Heart left ventricle (tissue), 16 donors: ENCODE results near the gene SETDB2. TPM values are rescaled to one million over a fixed set of nuclear protein-coding genes. Genes with fewer than 3 reads are reported as not detected.

Source experiments
- ATAC-seq, 4 donors: fragments of 200-7000 bp; cut with Tn5 transposase; one replicate each; pipeline ENCODE4 v1.9.1; 2020 to 2022; ENCODE audit warnings: moderate library complexity in 4 of 4, mild to moderate bottlenecking in 3 of 4, moderate number of reproducible peaks in 1 of 4
- DNase-seq, 5 donors: peaks; one replicate each; pipeline ENCODE4 v3.0.0-alpha.2; 2020
- H3K27ac ChIP-seq, 12 donors: fragments of 200-600 bp; sonication (generic) in 4 of 12; one replicate each; pipeline versions ENCODE4 v1.5.0 to v1.8.0; 2016 to 2022; ENCODE audit warnings: mild to moderate bottlenecking in 2 of 12
- H3K27me3 ChIP-seq, 9 donors: fragments of 200-600 bp; sonication (generic) in 2 of 9; one replicate each; pipeline versions ENCODE4 v1.5.1 to v1.8.0; 2016 to 2022; ENCODE audit warnings: mild to moderate bottlenecking in 3 of 9
- H3K36me3 ChIP-seq, 9 donors: fragments of 200-600 bp; sonication (generic) in 2 of 9; one replicate each; pipeline versions ENCODE4 v1.5.0 to v1.8.0; 2018 to 2022; ENCODE audit warnings: mild to moderate bottlenecking in 2 of 9
- H3K4me1 ChIP-seq, 12 donors: fragments of 200-600 bp; sonication (generic) in 4 of 12; one replicate each; pipeline versions ENCODE4 v1.5.0 to v1.8.0; 2016 to 2022; ENCODE audit warnings: mild to moderate bottlenecking in 3 of 12
- H3K4me3 ChIP-seq, 12 donors: fragments of 200-600 bp; sonication (generic) in 4 of 12; one replicate each; pipeline versions ENCODE4 v1.5.0 to v1.8.0; 2017 to 2022; ENCODE audit warnings: mild to moderate bottlenecking in 9 of 12, moderate library complexity in 4 of 12
- H3K9me3 ChIP-seq, 12 donors: fragments of 200-600 bp; sonication (generic) in 4 of 12; one replicate each; pipeline versions ENCODE4 v1.5.0 to v1.8.0; 2016 to 2022; ENCODE audit warnings: mild to moderate bottlenecking in 1 of 12
- POLR2A ChIP-seq, 2 donors: fragments of 450-650 bp; IDR thresholded peaks; one replicate each; pipeline ENCODE4 v1.6.1; 2017; ENCODE audit warnings: antibody characterized with exemption in 2 of 2, mild to moderate bottlenecking in 2 of 2, moderate library complexity in 2 of 2
- WGBS, 4 donors: extraction: QIAGEN DNeasy Blood & Tissue Kit in 2 of 4; methylation state at CpG; one replicate each; pipeline versions ENCODE4 v1.1.5 to v1.1.7; 2013 to 2018; 5-methylcytosine and 5-hydroxymethylcytosine counted together
- intact Hi-C, 10 donors: fragments of 100-400 bp; cut with DNase I; formaldehyde crosslinking; loops; one replicate each; pipeline versions ENCODE4 v1.11.1 to v1.14.2; 2022
- polyA plus RNA-seq, 2 donors: library from polyadenylated mRNA; stranded (reverse); fragments of 200-250 nt; gene quantifications; one replicate each; pipeline ENCODE4 v1.2.3, GENCODE V29; 2013
- total RNA-seq, 9 donors: library from RNA; depleted of rRNA in 2 of 9; stranded (reverse); fragments of >200 nt in 2 of 9; fragmentation: NEBNext Ultra II Directional in 3 of 9; extraction: Animal tissue kit (Norgen Biotek cat#: 25700) in 3 of 9; gene quantifications; one replicate each; pipeline versions ENCODE4 v1.1.0 to v1.2.4, GENCODE V29; 2016 to 2023
- TF ChIP-seq, protein P1 (sequence below), 12 donors: fragments of 200-600 bp; sonication (generic) in 4 of 12; IDR thresholded peaks; one replicate each; pipeline versions ENCODE4 v1.5.0 to v1.8.0; 2018 to 2022; ENCODE audit warnings: antibody characterized with exemption in 12 of 12, mild to moderate bottlenecking in 5 of 12
- donor health status: ischemic (EF 13 %, LVEDD 7.1; RV severe dilation, severe dysfunction).
- donor health status: healthy with polysubstance abuse.
- donor health status: DM: no; HTN: yes; CAD: no.
- donor health status: DM: no; HTN: no; CAD: no.
- donor health status: ischemic (EF 25% LVEDD 6.9; RV normal size, moderate dysfunction).
- donor health status: ischemic (EF 25% LVEDD 5.7; RV mildly dilated, moderate dysfunction).
- donor health status: healthy.
- donor health status: DM: yes; HTN: yes; CAD: no.
- donor health status: ischemic (EF 35%, LVEDD 5.7; RV mildly dilated, moderate dysfunction).
- donor health status: nonischemic (EF 11% LVEDD 7.7; RV severe dilation, severe dysfunction).
- donor health status: DM: yes; HTN: yes; CAD: no.
- donor health status: PGD.
- donor health status: ischemic (EF 29% LVEDD 5.4; RV normal size, mild dysfunction).
- donor health status: nonischemic (EF 23%, LVEDD 6.1; RV moderate dilation, normal function).

Gene SETDB2
- total and polyA plus RNA-seq, 11 donors = 3.7 to 19.8 (median 12.9) TPM

DNA sequence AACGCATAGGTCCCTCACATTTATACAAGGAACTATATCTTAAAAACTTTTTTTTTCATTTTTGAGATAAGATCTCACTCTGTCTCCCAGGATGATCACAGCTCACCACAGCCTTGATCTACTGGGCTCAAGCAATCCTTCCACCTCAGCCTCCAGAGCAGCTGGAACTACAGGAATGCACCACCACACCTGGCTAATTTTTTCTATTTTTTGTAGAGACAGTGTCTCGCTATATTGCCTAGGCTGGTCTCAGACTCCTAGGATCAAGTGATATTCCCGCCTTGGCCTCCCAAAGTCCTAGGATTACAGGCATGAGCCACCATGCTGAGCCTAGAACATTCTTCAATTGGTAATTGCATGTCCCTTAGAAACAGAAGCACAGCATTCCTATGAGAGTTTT lies 99.6 kb downstream of the SETDB2 start:
- no peaks in the 10 kb centered on the region for H3K27me3 ChIP-seq
- H3K36me3 ChIP-seq = peaks cover 0 to 93% (median 69%) of the 10 kb centered on the region in 9 donors
- no peak for TF ChIP-seq POLR2A (IDR thresholded peaks at IDR 0.05)
- TF ChIP-seq, protein P1, sequence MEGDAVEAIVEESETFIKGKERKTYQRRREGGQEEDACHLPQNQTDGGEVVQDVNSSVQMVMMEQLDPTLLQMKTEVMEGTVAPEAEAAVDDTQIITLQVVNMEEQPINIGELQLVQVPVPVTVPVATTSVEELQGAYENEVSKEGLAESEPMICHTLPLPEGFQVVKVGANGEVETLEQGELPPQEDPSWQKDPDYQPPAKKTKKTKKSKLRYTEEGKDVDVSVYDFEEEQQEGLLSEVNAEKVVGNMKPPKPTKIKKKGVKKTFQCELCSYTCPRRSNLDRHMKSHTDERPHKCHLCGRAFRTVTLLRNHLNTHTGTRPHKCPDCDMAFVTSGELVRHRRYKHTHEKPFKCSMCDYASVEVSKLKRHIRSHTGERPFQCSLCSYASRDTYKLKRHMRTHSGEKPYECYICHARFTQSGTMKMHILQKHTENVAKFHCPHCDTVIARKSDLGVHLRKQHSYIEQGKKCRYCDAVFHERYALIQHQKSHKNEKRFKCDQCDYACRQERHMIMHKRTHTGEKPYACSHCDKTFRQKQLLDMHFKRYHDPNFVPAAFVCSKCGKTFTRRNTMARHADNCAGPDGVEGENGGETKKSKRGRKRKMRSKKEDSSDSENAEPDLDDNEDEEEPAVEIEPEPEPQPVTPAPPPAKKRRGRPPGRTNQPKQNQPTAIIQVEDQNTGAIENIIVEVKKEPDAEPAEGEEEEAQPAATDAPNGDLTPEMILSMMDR (IDR thresholded peaks at IDR 0.05) = no peak
- intact Hi-C loops = loop anchor here in 1 of 10 donors (10.0 kb wide), 1 partner anchor 49 kb away; the partner anchor contains the start of gene PHF11
- H3K27ac ChIP-seq = no peak overlapping the region
- no peak overlapping the region for H3K4me3 ChIP-seq
- no peak for ATAC-seq
- 94 to 97% (median 96%) methylated on average over 3 of the region's 3 CpGs for WGBS, 4 donors
- DNase-seq = no peak
- H3K9me3 ChIP-seq = no peaks in the 10 kb centered on the region
- H3K4me1 ChIP-seq = peaks cover 0 to 21% (median 0%) of the 10 kb centered on the region in 12 donors

Other genes with a start within 250 kb of the SETDB2 start
- gene MLNR, start 223.9 kb upstream of the SETDB2 start, total RNA-seq = under 1 TPM in 2 of 9 donors, not detected in 7; 0.50 to 0.75 TPM
- not detected for gene MLNR, start 223.9 kb upstream of the SETDB2 start, polyA plus RNA-seq
- 10 to 100 TPM in 7 of 9 donors, 1 to 10 TPM in 2; 2.8 to 10.8 (median 10.3) TPM for gene CDADC1, start 196.3 kb upstream of the SETDB2 start, total RNA-seq
- 1 to 10 TPM; 4.4 to 8.2 TPM for gene CDADC1, start 196.3 kb upstream of the SETDB2 start, polyA plus RNA-seq
- gene CAB39L, start 210 bp upstream of the SETDB2 start, total RNA-seq = 10 to 100 TPM; 10.2 to 27.4 (median 19.0) TPM
- gene CAB39L, start 210 bp upstream of the SETDB2 start, polyA plus RNA-seq = 10 to 100 TPM in 1 of 2 donors, 1 to 10 TPM in 1; 5.9 to 12.1 TPM
- gene PHF11, start 51.7 kb downstream of the SETDB2 start, total RNA-seq = 10 to 100 TPM; 13.7 to 48.5 (median 16.5) TPM
- 10 to 100 TPM; 17.4 to 28.0 TPM for gene PHF11, start 51.7 kb downstream of the SETDB2 start, polyA plus RNA-seq
- gene RCBTB1, start 141.3 kb downstream of the SETDB2 start, total RNA-seq = 10 to 100 TPM; 10.9 to 25.8 (median 17.2) TPM
- gene RCBTB1, start 141.3 kb downstream of the SETDB2 start, polyA plus RNA-seq = 10 to 100 TPM in 1 of 2 donors, 1 to 10 TPM in 1; 8.5 to 10.6 TPM
- gene ARL11, start 184.2 kb downstream of the SETDB2 start, total RNA-seq = 1 to 10 TPM in 1 of 9 donors, under 1 TPM in 8; 0.13 to 3.0 (median 0.30) TPM
- under 1 TPM; 0.32 to 0.34 TPM for gene ARL11, start 184.2 kb downstream of the SETDB2 start, polyA plus RNA-seq
- 10 to 100 TPM in 1 of 9 donors, 1 to 10 TPM in 8; 3.2 to 13.8 (median 5.8) TPM for gene EBPL, start 247.2 kb downstream of the SETDB2 start, total RNA-seq
- 1 to 10 TPM; 5.3 to 8.5 TPM for gene EBPL, start 247.2 kb downstream of the SETDB2 start, polyA plus RNA-seq